ENCODE data around the gene ATAD2B.

The ATAD2B gene

DNA sequence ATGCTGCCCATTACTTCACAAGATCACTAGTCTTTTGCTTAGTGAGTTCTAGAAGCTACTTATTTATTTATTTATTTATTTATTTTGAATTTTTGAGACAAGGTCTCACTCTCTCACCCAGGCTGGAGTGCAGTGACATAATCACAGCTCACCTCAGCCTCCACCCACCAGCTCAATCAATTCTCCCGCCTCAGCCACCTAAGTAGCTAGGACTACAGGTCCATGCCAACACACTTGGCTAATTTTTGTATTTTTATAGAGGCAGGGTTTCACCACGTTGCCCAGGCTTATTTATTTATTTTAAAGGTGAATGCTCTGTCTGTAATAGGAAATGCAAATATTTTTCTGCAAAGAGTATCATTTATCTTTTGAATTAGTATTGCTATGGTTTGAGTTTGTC, 67.7 kb downstream of the ATAD2B start:
- no peak for ATAC-seq (ENCODE audit: low read depth)
- no peak overlapping the region for H3K27ac ChIP-seq (ENCODE audit: poor library complexity, severe bottlenecking)
- no peaks in the 10 kb centered on the region for H3K4me1 ChIP-seq (ENCODE audit: insufficient read depth, poor library complexity, severe bottlenecking)
- no peak for TF ChIP-seq CTCF (IDR thresholded peaks at IDR 0.05; ENCODE audit: poor library complexity, severe bottlenecking)
- no peaks in the 10 kb centered on the region for H3K27me3 ChIP-seq (ENCODE audit: insufficient read depth, poor library complexity, severe bottlenecking)
- no peaks in the 10 kb centered on the region for H3K9me3 ChIP-seq (ENCODE audit: severe bottlenecking)
- no peak for DNase-seq (ENCODE audit: low spot score)
- peaks cover 15% of the 10 kb centered on the region for H3K36me3 ChIP-seq (ENCODE audit: low read depth)
- no peak overlapping the region for H3K4me3 ChIP-seq (ENCODE audit: severe bottlenecking)

DNA sequence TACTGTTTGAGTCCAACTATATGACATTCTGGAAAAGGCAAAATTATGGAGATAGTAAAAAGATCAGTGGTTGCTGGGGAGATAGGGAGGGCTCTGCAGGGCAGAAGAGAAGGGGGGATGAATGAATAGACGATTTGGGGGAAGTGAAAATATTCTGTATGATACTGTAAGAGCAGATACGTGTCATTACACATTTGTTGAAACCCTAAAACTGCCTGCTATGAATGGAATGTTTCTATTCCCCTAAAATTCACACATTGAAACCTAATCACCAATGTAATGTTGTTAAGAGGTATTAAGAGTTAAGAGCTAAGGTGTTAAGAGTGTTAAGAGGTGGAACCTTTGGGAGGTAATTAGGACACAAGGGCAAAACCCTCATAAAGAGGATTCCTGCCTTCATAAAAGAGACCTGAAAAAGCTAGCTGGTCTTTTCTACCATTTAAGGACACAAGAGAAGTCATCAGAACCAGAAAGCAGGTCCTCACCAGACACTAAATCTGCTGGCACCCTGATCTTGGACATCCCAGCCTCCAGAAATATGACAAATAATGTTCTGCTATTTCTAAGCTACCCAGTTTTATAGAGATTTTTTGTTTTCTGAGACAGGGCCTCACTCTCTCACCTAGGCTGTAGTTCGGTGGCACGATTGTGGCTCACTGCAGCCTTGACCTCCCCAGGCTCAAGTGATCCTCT, 76.2 kb downstream of the ATAD2B start:
- H3K4me3 ChIP-seq (ENCODE audit: severe bottlenecking): no peak overlapping the region
- no peak for ATAC-seq (ENCODE audit: low read depth)
- H3K9me3 ChIP-seq (ENCODE audit: severe bottlenecking): no peaks in the 10 kb centered on the region

GRCh38 chr2:23844905-23845304, 82.0 kb downstream of the ATAD2B start:
- Histone ChIP-seq H3K4me1 (ENCODE audit: insufficient read depth, poor library complexity, severe bottlenecking) (no peaks in the 10 kb centered on the region), H3K4me3 (ENCODE audit: severe bottlenecking) (no peak overlapping the region), H3K9me3 (ENCODE audit: severe bottlenecking) (no peaks in the 10 kb centered on the region), H3K27me3 (ENCODE audit: insufficient read depth, poor library complexity, severe bottlenecking) (no peaks in the 10 kb centered on the region), H3K27ac (ENCODE audit: poor library complexity, severe bottlenecking) (no peak overlapping the region), H3K36me3 (ENCODE audit: low read depth) (no peaks in the 10 kb centered on the region)
- no peak for TF ChIP-seq CTCF (IDR thresholded peaks at IDR 0.05; ENCODE audit: poor library complexity, severe bottlenecking)
- ATAC-seq (ENCODE audit: low read depth): no peak
- DNase-seq (ENCODE audit: low spot score): no peak

More for the DNA sequence above, 76.2 kb downstream of the ATAD2B start:
- Histone ChIP-seq H3K27me3 (ENCODE audit: insufficient read depth, poor library complexity, severe bottlenecking) (no peaks in the 10 kb centered on the region), H3K27ac (ENCODE audit: poor library complexity, severe bottlenecking) (no peak overlapping the region), H3K36me3 (ENCODE audit: low read depth) (no peaks in the 10 kb centered on the region), H3K4me1 (ENCODE audit: insufficient read depth, poor library complexity, severe bottlenecking) (no peaks in the 10 kb centered on the region)
- no peak for TF ChIP-seq CTCF (IDR thresholded peaks at IDR 0.05; ENCODE audit: poor library complexity, severe bottlenecking)
- no peak for DNase-seq (ENCODE audit: low spot score)

- Histone ChIP-seq H3K4me3 (ENCODE audit: severe bottlenecking) (no peak overlapping the region), H3K4me1 (ENCODE audit: insufficient read depth, poor library complexity, severe bottlenecking) (no peaks in the 10 kb centered on the region), H3K36me3 (ENCODE audit: low read depth) (no peaks in the 10 kb centered on the region), H3K27me3 (ENCODE audit: insufficient read depth, poor library complexity, severe bottlenecking) (no peaks in the 10 kb centered on the region), H3K9me3 (ENCODE audit: severe bottlenecking) (no peaks in the 10 kb centered on the region), H3K27ac (ENCODE audit: poor library complexity, severe bottlenecking) (no peak overlapping the region)
- TF ChIP-seq CTCF (IDR thresholded peaks at IDR 0.05; ENCODE audit: poor library complexity, severe bottlenecking): no peak
- ATAC-seq (ENCODE audit: low read depth): no peak
- DNase-seq (ENCODE audit: low spot score): no peak
These were observed 83.6 kb downstream of the ATAD2B start for GRCh38 chr2:23843051-23843976.
